GM23338 (cell line): Measurements from ENCODE around the gene KCTD21. TPM values are rescaled to one million over a fixed set of nuclear protein-coding genes. Genes with fewer than 3 reads are reported as not detected.

ENCODE experiments used
- ATAC-seq: fragments of 200-7000 bp; cut with Tn5 transposase; 3 replicates; pipeline ENCODE4 v1.9.1; 2020
- DNase-seq: peaks from one replicate; pipeline ENCODE4 v3.0.0-alpha.2; 2015; ENCODE audit warnings: low spot score
- H2AFZ ChIP-seq: fragments of 200-600 bp; sonication (generic); 2 replicates; pipeline ENCODE4 v1.8.0; 2016; ENCODE audit warnings: antibody characterized with exemption, mild to moderate bottlenecking, moderate library complexity
- H3F3A ChIP-seq: fragments of 200-600 bp; sonication (generic); replicated peaks from 2 replicates; pipeline ENCODE4 v1.8.0; 2017; ENCODE audit warnings: antibody characterized with exemption, mixed run types, low read depth
- H3K27ac ChIP-seq: fragments of 200-600 bp; sonication (generic); 2 replicates; pipeline ENCODE4 v1.6.1; 2016; ENCODE audit warnings: low read depth
- H3K27me3 ChIP-seq: fragments of 200-600 bp; sonication (generic); 2 replicates; pipeline ENCODE4 v1.8.0; 2016; ENCODE audit warnings: mild to moderate bottlenecking, mixed run types, moderate library complexity; ENCODE audit not compliant: insufficient read depth
- H3K36me3 ChIP-seq: fragments of 200-600 bp; sonication (generic); 2 replicates; pipeline ENCODE4 v1.8.0; 2016; ENCODE audit warnings: mild to moderate bottlenecking; ENCODE audit not compliant: insufficient read depth
- H3K4me1 ChIP-seq: fragments of 200-600 bp; sonication (generic); 2 replicates; pipeline ENCODE4 v1.8.0; 2016; ENCODE audit warnings: mild to moderate bottlenecking, moderate library complexity; ENCODE audit not compliant: insufficient read depth
- H3K4me2 ChIP-seq: fragments of 200-600 bp; sonication (generic); 2 replicates; pipeline ENCODE4 v1.7.1; 2017; ENCODE audit warnings: mixed run types
- H3K4me3 ChIP-seq: fragments of 200-600 bp; sonication (generic); 2 replicates; pipeline ENCODE4 v1.6.1; 2016; ENCODE audit warnings: mixed run types
- H3K79me2 ChIP-seq: fragments of 200-600 bp; sonication (generic); replicated peaks from 2 replicates; pipeline ENCODE4 v1.8.0; 2017; ENCODE audit warnings: mild to moderate bottlenecking; ENCODE audit not compliant: insufficient read depth
- H3K9me2 ChIP-seq: fragments of 200-600 bp; sonication (generic); 2 replicates; pipeline ENCODE4 v1.8.0; 2017; ENCODE audit not compliant: insufficient read depth
- H4K20me1 ChIP-seq: fragments of 200-600 bp; sonication (generic); replicated peaks from 2 replicates; pipeline ENCODE4 v1.8.0; 2017; ENCODE audit warnings: mild to moderate bottlenecking; ENCODE audit not compliant: insufficient read depth
- H3K27ac Mint-ChIP-seq: 2 replicates; pipeline ENCODE4 v1.8.0; 2020; ENCODE audit warnings: inconsistent platforms, mild to moderate bottlenecking, moderate library complexity, mixed read lengths
- H3K27me3 Mint-ChIP-seq: 3 replicates; pipeline ENCODE4 v1.8.0; 2022; ENCODE audit warnings: low read depth, mild to moderate bottlenecking, moderate library complexity, mixed read lengths, inconsistent platforms; ENCODE audit not compliant: insufficient read depth, poor library complexity
- H3K36me3 Mint-ChIP-seq: 3 replicates; pipeline ENCODE4 v1.8.0; 2021; ENCODE audit warnings: low read depth, mild to moderate bottlenecking, inconsistent platforms, moderate library complexity, mixed read lengths
- H3K4me1 Mint-ChIP-seq: 3 replicates; pipeline ENCODE4 v1.8.0; 2020; ENCODE audit warnings: mild to moderate bottlenecking, inconsistent platforms, mixed read lengths
- H3K4me3 Mint-ChIP-seq: 3 replicates; pipeline ENCODE4 v1.8.0; 2021; ENCODE audit warnings: moderate library complexity, mild to moderate bottlenecking, inconsistent platforms, mixed read lengths
- H3K9me3 Mint-ChIP-seq: 3 replicates; pipeline ENCODE4 v1.8.0; 2020; ENCODE audit warnings: moderate library complexity, mild to moderate bottlenecking, inconsistent platforms, mixed read lengths
- CREB1 ChIP-seq: fragments of 250-450 bp; sonication (Bioruptor Pico); IDR thresholded peaks from 2 replicates; pipeline ENCODE4 v1.5.0; 2020; ENCODE audit warnings: low read depth, mild to moderate bottlenecking, moderate library complexity
- EZH2 ChIP-seq: fragments of 200-600 bp; sonication (generic); IDR thresholded peaks from one replicate; pipeline ENCODE4 v1.8.0; 2017; ENCODE audit warnings: antibody characterized with exemption, mild to moderate bottlenecking, low read depth; ENCODE audit not compliant: unreplicated experiment
- EZH2phosphoT487 ChIP-seq: fragments of 200-600 bp; sonication (generic); IDR thresholded peaks from one replicate; pipeline ENCODE4 v1.8.1; 2018; ENCODE audit warnings: antibody characterized with exemption; ENCODE audit not compliant: unreplicated experiment
- JUNB ChIP-seq: IDR thresholded peaks from one replicate; pipeline ENCODE4 v1.6.1; 2016; ENCODE audit warnings: antibody characterized with exemption; ENCODE audit not compliant: unreplicated experiment
- NANOG ChIP-seq: IDR thresholded peaks from 2 replicates; pipeline ENCODE4 v1.6.1; 2016; ENCODE audit warnings: antibody characterized with exemption, borderline replicate concordance
- POLR2AphosphoS5 ChIP-seq: IDR thresholded peaks from 2 replicates; pipeline ENCODE4 v1.6.1; 2016; ENCODE audit warnings: antibody characterized with exemption, low read depth
- REST ChIP-seq: IDR thresholded peaks from one replicate; pipeline ENCODE4 v1.6.1; 2018; ENCODE audit warnings: antibody characterized with exemption; ENCODE audit not compliant: unreplicated experiment
- STAT1 ChIP-seq: IDR thresholded peaks from one replicate; pipeline ENCODE4 v1.6.1; 2016; ENCODE audit warnings: antibody characterized with exemption; ENCODE audit not compliant: unreplicated experiment
- polyA plus RNA-seq: library from polyadenylated mRNA; unstranded; fragments of >200 nt; fragmentation: Nextera tagmentation; extraction: Ambion mirVana; gene quantifications from 2 replicates; pipeline ENCODE4 v1.2.1, GENCODE V29; 2016
- total RNA-seq: library from RNA; depleted of rRNA; stranded (reverse); fragments of >200 nt; shearing (Covaris generic); gene quantifications from 2 replicates; pipeline ENCODE4 v1.2.3, GENCODE V29; 2014
- TF ChIP-seq, protein P1 (sequence below): fragments of 250-450 bp; sonication (Bioruptor Pico); IDR thresholded peaks from 2 replicates; pipeline ENCODE4 v1.5.0; 2020; ENCODE audit warnings: mild to moderate bottlenecking, moderate library complexity
- TF ChIP-seq, protein P2 (sequence below): IDR thresholded peaks from 2 replicates; pipeline ENCODE4 v1.6.1; 2016; ENCODE audit warnings: antibody characterized with exemption
- TF ChIP-seq, protein P3 (sequence below), 2 experiments: fragments of 200-600 bp in 1 of 2; sonication (generic) in 1 of 2; conservative IDR thresholded peaks; 2 replicates each; pipeline versions ENCODE4 v1.5.1 to v1.6.1; 2016 to 2017; ENCODE audit warnings: antibody characterized with exemption in 2 of 2, low read depth in 2 of 2, mild to moderate bottlenecking in 2 of 2, moderate library complexity in 1 of 2

KCTD21 gene
- total and polyA plus RNA-seq, 2 experiments from 2014 or later = 1.0 to 3.7 TPM

DNA sequence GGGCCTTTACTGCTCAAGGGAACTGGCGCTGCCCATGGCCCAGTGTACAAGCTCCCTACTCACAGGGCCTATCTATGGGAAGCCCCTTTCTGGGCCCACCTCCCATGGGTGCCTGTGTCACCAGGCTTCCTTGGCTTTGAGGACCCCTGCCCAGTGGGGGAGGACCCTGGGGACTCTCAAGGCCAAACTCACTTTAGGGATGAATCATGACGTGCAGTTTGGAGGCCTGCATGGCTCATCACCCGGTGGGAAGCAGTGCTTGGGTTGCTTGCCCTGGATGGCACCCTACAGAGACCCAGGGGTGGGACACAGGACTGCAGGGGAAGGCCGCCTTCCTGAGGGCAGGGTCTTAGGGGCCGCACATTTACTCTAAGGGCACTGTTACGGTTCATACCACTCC, 16.5 kb downstream of the KCTD21 start:
- no peaks in the 10 kb centered on the region for H3K9me2 ChIP-seq
- no peaks in the 10 kb centered on the region for H3F3A ChIP-seq
- no peaks in the 10 kb centered on the region for H3K4me1 ChIP-seq
- no peak overlapping the region for H3K27ac ChIP-seq
- H3K27me3 ChIP-seq = no peaks in the 10 kb centered on the region
- no peak overlapping the region for H3K4me2 ChIP-seq
- Mint-ChIP-seq H3K36me3 (peaks cover 7% of the 10 kb centered on the region; the same call in 1 of the 3 replicates), H3K4me3 (no peak overlapping the region), H3K4me1 (no peaks in the 10 kb centered on the region), H3K27me3 (peaks cover 9% of the 10 kb centered on the region), H3K9me3 (no peaks in the 10 kb centered on the region; the same call in 2 of the 3 replicates), H3K27ac (no peak overlapping the region)
- H3K4me3 ChIP-seq = no peak overlapping the region
- H3K36me3 ChIP-seq = no peaks in the 10 kb centered on the region
- ATAC-seq (no peak), DNase-seq (no peak)
- TF ChIP-seq POLR2AphosphoS5 = no peak
- no peak for TF ChIP-seq NANOG
- TF ChIP-seq CREB1 (CRISPR knock-in tag) = no peak
- TF ChIP-seq EZH2phosphoT487 = no peak
- TF ChIP-seq, protein P1, sequence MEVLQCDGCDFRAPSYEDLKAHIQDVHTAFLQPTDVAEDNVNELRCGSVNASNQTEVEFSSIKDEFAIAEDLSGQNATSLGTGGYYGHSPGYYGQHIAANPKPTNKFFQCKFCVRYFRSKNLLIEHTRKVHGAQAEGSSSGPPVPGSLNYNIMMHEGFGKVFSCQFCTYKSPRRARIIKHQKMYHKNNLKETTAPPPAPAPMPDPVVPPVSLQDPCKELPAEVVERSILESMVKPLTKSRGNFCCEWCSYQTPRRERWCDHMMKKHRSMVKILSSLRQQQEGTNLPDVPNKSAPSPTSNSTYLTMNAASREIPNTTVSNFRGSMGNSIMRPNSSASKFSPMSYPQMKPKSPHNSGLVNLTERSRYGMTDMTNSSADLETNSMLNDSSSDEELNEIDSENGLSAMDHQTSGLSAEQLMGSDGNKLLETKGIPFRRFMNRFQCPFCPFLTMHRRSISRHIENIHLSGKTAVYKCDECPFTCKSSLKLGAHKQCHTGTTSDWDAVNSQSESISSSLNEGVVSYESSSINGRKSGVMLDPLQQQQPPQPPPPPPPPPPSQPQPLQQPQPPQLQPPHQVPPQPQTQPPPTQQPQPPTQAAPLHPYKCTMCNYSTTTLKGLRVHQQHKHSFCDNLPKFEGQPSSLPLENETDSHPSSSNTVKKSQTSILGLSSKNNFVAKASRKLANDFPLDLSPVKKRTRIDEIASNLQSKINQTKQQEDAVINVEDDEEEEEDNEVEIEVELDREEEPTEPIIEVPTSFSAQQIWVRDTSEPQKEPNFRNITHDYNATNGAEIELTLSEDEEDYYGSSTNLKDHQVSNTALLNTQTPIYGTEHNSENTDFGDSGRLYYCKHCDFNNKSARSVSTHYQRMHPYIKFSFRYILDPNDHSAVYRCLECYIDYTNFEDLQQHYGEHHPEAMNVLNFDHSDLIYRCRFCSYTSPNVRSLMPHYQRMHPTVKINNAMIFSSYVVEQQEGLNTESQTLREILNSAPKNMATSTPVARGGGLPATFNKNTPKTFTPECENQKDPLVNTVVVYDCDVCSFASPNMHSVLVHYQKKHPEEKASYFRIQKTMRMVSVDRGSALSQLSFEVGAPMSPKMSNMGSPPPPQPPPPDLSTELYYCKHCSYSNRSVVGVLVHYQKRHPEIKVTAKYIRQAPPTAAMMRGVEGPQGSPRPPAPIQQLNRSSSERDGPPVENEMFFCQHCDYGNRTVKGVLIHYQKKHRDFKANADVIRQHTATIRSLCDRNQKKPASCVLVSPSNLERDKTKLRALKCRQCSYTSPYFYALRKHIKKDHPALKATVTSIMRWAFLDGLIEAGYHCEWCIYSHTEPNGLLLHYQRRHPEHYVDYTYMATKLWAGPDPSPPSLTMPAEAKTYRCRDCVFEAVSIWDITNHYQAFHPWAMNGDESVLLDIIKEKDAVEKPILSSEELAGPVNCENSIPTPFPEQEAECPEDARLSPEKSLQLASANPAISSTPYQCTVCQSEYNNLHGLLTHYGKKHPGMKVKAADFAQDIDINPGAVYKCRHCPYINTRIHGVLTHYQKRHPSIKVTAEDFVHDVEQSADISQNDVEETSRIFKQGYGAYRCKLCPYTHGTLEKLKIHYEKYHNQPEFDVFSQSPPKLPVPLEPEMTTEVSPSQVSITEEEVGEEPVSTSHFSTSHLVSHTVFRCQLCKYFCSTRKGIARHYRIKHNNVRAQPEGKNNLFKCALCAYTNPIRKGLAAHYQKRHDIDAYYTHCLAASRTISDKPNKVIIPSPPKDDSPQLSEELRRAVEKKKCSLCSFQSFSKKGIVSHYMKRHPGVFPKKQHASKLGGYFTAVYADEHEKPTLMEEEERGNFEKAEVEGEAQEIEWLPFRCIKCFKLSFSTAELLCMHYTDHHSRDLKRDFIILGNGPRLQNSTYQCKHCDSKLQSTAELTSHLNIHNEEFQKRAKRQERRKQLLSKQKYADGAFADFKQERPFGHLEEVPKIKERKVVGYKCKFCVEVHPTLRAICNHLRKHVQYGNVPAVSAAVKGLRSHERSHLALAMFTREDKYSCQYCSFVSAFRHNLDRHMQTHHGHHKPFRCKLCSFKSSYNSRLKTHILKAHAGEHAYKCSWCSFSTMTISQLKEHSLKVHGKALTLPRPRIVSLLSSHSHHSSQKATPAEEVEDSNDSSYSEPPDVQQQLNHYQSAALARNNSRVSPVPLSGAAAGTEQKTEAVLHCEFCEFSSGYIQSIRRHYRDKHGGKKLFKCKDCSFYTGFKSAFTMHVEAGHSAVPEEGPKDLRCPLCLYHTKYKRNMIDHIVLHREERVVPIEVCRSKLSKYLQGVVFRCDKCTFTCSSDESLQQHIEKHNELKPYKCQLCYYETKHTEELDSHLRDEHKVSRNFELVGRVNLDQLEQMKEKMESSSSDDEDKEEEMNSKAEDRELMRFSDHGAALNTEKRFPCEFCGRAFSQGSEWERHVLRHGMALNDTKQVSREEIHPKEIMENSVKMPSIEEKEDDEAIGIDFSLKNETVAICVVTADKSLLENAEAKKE (CRISPR knock-in tag) = no peak
- no peak for TF ChIP-seq EZH2
- no peak for TF ChIP-seq REST
- TF ChIP-seq STAT1 = no peak
- TF ChIP-seq, protein P2, sequence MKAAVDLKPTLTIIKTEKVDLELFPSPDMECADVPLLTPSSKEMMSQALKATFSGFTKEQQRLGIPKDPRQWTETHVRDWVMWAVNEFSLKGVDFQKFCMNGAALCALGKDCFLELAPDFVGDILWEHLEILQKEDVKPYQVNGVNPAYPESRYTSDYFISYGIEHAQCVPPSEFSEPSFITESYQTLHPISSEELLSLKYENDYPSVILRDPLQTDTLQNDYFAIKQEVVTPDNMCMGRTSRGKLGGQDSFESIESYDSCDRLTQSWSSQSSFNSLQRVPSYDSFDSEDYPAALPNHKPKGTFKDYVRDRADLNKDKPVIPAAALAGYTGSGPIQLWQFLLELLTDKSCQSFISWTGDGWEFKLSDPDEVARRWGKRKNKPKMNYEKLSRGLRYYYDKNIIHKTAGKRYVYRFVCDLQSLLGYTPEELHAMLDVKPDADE = no peak
- no peak for TF ChIP-seq JUNB
- TF ChIP-seq, protein P3, sequence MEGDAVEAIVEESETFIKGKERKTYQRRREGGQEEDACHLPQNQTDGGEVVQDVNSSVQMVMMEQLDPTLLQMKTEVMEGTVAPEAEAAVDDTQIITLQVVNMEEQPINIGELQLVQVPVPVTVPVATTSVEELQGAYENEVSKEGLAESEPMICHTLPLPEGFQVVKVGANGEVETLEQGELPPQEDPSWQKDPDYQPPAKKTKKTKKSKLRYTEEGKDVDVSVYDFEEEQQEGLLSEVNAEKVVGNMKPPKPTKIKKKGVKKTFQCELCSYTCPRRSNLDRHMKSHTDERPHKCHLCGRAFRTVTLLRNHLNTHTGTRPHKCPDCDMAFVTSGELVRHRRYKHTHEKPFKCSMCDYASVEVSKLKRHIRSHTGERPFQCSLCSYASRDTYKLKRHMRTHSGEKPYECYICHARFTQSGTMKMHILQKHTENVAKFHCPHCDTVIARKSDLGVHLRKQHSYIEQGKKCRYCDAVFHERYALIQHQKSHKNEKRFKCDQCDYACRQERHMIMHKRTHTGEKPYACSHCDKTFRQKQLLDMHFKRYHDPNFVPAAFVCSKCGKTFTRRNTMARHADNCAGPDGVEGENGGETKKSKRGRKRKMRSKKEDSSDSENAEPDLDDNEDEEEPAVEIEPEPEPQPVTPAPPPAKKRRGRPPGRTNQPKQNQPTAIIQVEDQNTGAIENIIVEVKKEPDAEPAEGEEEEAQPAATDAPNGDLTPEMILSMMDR (conservative IDR thresholded peaks at IDR 0.05; ENCODE audit: low read depth in 2 of 2) = no peak
- H4K20me1 ChIP-seq = no peaks in the 10 kb centered on the region
- no peak overlapping the region for H2AFZ ChIP-seq
- no peaks in the 10 kb centered on the region for H3K79me2 ChIP-seq
